ENCODE results near the gene TP53TG5. TPM values are rescaled to one million over a fixed set of nuclear protein-coding genes. Genes with fewer than 3 reads are reported as not detected.

The TP53TG5 gene
- total and polyA plus RNA-seq, 2 of the 8 experiments (the other 6 are each of a cell fraction or from before 2014, with no cell fraction given) = not detected

GRCh38 chr20:45373353-45374100, 4.6 kb downstream of the TP53TG5 start:
- peak overlapping the region; percentile 43; the same call in 1 of the 2 replicates for H2BK12ac ChIP-seq (ENCODE audit: low read depth, low read length)
- TF ChIP-seq NRF1 (IDR thresholded peaks at IDR 0.05; ENCODE audit: low read depth, low read length) (no peak), EGR1 (IDR thresholded peaks at IDR 0.05; ENCODE audit: borderline replicate concordance, low read depth, low read length) (no peak), MAX (IDR thresholded peaks at IDR 0.05) (peak; percentile 61), RFX5 (IDR thresholded peaks at IDR 0.05; ENCODE audit: borderline replicate concordance, low read depth, low read length) (no peak), CHD2 (IDR thresholded peaks at IDR 0.05; ENCODE audit: low read length) (no peak), TEAD4 (IDR thresholded peaks at IDR 0.05; ENCODE audit: low read depth, low read length) (no peak), KDM5A (IDR thresholded peaks at IDR 0.05; ENCODE audit: low read length) (no peak), ATF2 (IDR thresholded peaks at IDR 0.05; ENCODE audit: low read length) (no peak), POU5F1 (IDR thresholded peaks at IDR 0.05; ENCODE audit: low read depth, low read length) (no peak)

More at GRCh38 chr20:45373353-45374100, 4.6 kb downstream of the TP53TG5 start:
- H2BK120ac ChIP-seq (replicated peaks; ENCODE audit: low read depth, low read length) = no peak overlapping the region
- H3K79me2 ChIP-seq (ENCODE audit: control insufficient read depth in 1 of 2, insufficient read depth in 2 of 2, low read length in 2 of 2) = no peaks in the 10 kb centered on the region
- POLR2A ChIA-PET (ENCODE audit: partially characterized antibody) = interaction anchor here (0.6 to 4.5 kb wide), 13 partner anchors 10 to 1315 kb away, joined by 3 to 42 read pairs (median 4); partner anchors contain the start of genes DBNDD2, PIGT and SYS1
- H2AK5ac ChIP-seq (ENCODE audit: low read depth, low read length) = no peak overlapping the region
- no peak overlapping the region for H2BK5ac ChIP-seq (ENCODE audit: low read depth, low read length)
- DNase-seq (ENCODE audit: low read depth in 1 of 2, low spot score in 2 of 2) (peak; percentile 70 to 96), FAIRE-seq (no peak)
- CTCF ChIA-PET (ENCODE audit: partially characterized antibody) = interaction anchor here (0.7 to 11.9 kb wide), 41 partner anchors 8 to 410 kb away, joined by 3 to 186 read pairs (median 8); partner anchors contain the start of genes DBNDD2, PIGT, SDC4 and SYS1
- no peak overlapping the region for H3K14ac ChIP-seq (ENCODE audit: insufficient read length)
- peak overlapping the region; percentile 84 for H2AFZ ChIP-seq (ENCODE audit: low read length)
- no peaks in the 10 kb centered on the region for H3K9me3 ChIP-seq (ENCODE audit: insufficient read depth in 2 of 2, low read depth in 1 of 2, low read length in 1 of 2)
- no peak overlapping the region for H3K27ac ChIP-seq (ENCODE audit: low read depth, low read length)
- peaks cover 4% of the 10 kb centered on the region for H3K23me2 ChIP-seq (ENCODE audit: low read depth, low read length)
- peaks cover 0 to 16% (median 9%) of the 10 kb centered on the region in 4 experiments; a peak in 6 of 7 replicates for H3K4me1 ChIP-seq (replicated peaks in 1 of 4; ENCODE audit: control insufficient read depth in 3 of 4, insufficient read depth in 4 of 4, low read length in 3 of 4)
- H3K36me3 ChIP-seq (ENCODE audit: control insufficient read depth in 2 of 4, insufficient read depth in 4 of 4, low read length in 3 of 4) = 0 out of 8 replicates have a peak, but pooled peaks cover 0 to 3% (median 0%) of the 10 kb centered on the region in 4 experiments
- H2BK15ac ChIP-seq (ENCODE audit: low read length) = peak overlapping the region; percentile 99; the same call in 1 of the 2 replicates
- 0 out of 2 replicates have a peak overlapping the region, but pooled peaks have one; percentile 75 for H4K8ac ChIP-seq (ENCODE audit: extremely low read depth, insufficient read depth, low read length)
- peak overlapping the region in 2 of 4 experiments; percentile 51 to 59; a peak in 4 of 7 replicates for H3K9ac ChIP-seq (replicated peaks in 1 of 4; ENCODE audit: extremely low read depth in 1 of 4, low read depth in 3 of 4, low read length in 3 of 4)
- H3K4ac ChIP-seq (replicated peaks; ENCODE audit: insufficient read length, low read depth, low read length) = no peak overlapping the region
- peak overlapping the region; percentile 18 for H4K5ac ChIP-seq (ENCODE audit: insufficient read length, low read depth, low read length)
- H3K56ac ChIP-seq (replicated peaks; ENCODE audit: insufficient read length, low read depth, low read length) = no peak overlapping the region
- WGBS, 2 experiments (ENCODE audit: extremely low coverage in 1 of 2, insufficient coverage in 1 of 2, insufficient read length in 1 of 2, insufficient replicate concordance in 2 of 2, low coverage in 1 of 2, low lambda C conversion rate in 2 of 2, missing lambda C conversion rate in 1 of 2) = 15% methylated on average over 36 of the region's 38 CpGs; no CpG with 5 or more reads in 1 of the 2 experiments
- H3K79me1 ChIP-seq (ENCODE audit: low read depth, low read length) = no peaks in the 10 kb centered on the region
- no peak overlapping the region for H4K91ac ChIP-seq (replicated peaks; ENCODE audit: insufficient read length, low read length)
- no peak overlapping the region for H2BK20ac ChIP-seq (ENCODE audit: low read length)
- H3K4me2 ChIP-seq (ENCODE audit: insufficient read depth in 1 of 2, low read depth in 2 of 2, low read length in 2 of 2) = peak overlapping the region; percentile 54 to 86
- peaks cover 0 to 12% (median 9%) of the 10 kb centered on the region in 4 experiments; a peak in 3 of 7 replicates for H3K27me3 ChIP-seq (replicated peaks in 1 of 4; ENCODE audit: control insufficient read depth in 3 of 4, extremely low read depth in 1 of 4, insufficient read depth in 3 of 4, low read length in 3 of 4)
- H3K4me3 ChIP-seq (ENCODE audit: extremely low read depth in 1 of 4, insufficient read depth in 2 of 4, low read depth in 3 of 4, low read length in 4 of 4) = peak overlapping the region; percentile 27 to 63 (median 45); a peak in 7 of 8 replicates
- H4K20me1 ChIP-seq (replicated peaks in 1 of 2; ENCODE audit: control insufficient read depth in 1 of 2, insufficient read depth in 2 of 2, low read length in 2 of 2) = no peaks in the 10 kb centered on the region
- no peak overlapping the region for H3K23ac ChIP-seq (ENCODE audit: insufficient read length)
- peak overlapping the region; percentile 96 for H3K18ac ChIP-seq (ENCODE audit: extremely low read depth, low read length)

Data from H1 (cell line).